Measurements from ENCODE around the gene SPTBN4. TPM values are rescaled to one million over a fixed set of nuclear protein-coding genes. Genes with fewer than 3 reads are reported as not detected.

SPTBN4 gene
- total and polyA plus RNA-seq, 8 donors: 1.4 to 18.1 (median 2.2) TPM; not detected in 1

DNA sequence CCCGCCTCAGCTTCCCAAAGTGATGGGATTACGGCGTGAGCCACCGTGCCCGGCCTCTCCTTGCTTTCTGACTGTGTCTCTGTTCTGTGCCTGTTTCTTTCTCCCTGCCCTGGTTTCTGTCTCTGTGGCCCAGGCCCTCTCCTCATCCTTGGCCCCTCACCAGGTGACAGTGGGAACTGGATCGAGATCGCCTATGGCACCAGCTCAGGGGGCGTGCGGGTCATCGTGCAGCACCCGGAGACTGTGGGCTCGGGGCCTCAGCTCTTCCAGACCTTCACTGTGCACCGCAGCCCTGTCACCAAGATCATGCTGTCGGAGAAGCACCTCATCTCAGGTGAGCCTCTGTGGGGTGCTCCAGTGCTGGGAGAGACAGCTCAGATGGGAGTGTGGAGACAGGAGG lies 119.8 kb downstream of the SPTBN4 start:
- DNase-seq: no peak
- no peak for TF ChIP-seq POLR2A (IDR thresholded peaks at IDR 0.05)
- TF ChIP-seq POLR2AphosphoS5 (IDR thresholded peaks at IDR 0.05): no peak
- no peak for TF ChIP-seq EP300 (IDR thresholded peaks at IDR 0.05)
- TF ChIP-seq, protein P1, sequence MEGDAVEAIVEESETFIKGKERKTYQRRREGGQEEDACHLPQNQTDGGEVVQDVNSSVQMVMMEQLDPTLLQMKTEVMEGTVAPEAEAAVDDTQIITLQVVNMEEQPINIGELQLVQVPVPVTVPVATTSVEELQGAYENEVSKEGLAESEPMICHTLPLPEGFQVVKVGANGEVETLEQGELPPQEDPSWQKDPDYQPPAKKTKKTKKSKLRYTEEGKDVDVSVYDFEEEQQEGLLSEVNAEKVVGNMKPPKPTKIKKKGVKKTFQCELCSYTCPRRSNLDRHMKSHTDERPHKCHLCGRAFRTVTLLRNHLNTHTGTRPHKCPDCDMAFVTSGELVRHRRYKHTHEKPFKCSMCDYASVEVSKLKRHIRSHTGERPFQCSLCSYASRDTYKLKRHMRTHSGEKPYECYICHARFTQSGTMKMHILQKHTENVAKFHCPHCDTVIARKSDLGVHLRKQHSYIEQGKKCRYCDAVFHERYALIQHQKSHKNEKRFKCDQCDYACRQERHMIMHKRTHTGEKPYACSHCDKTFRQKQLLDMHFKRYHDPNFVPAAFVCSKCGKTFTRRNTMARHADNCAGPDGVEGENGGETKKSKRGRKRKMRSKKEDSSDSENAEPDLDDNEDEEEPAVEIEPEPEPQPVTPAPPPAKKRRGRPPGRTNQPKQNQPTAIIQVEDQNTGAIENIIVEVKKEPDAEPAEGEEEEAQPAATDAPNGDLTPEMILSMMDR (IDR thresholded peaks at IDR 0.05): no peak
- Histone ChIP-seq H3K4me1 (no peaks in the 10 kb centered on the region), H3K4me3 (no peak overlapping the region), H3K36me3 (peaks cover 12 to 90% (median 83%) of the 10 kb centered on the region in 4 donors), H3K27me3 (no peaks in the 10 kb centered on the region), H3K9me3 (no peaks in the 10 kb centered on the region), H3K27ac (peak overlapping the region in 1 of 5 donors; percentile 26)
- 94 to 98% (median 97%) methylated on average over 14 of the region's 14 CpGs for WGBS, 5 donors
- intact Hi-C loops (cut with DNase I; ENCODE audit: low total_unique reads): no loop called here

DNA sequence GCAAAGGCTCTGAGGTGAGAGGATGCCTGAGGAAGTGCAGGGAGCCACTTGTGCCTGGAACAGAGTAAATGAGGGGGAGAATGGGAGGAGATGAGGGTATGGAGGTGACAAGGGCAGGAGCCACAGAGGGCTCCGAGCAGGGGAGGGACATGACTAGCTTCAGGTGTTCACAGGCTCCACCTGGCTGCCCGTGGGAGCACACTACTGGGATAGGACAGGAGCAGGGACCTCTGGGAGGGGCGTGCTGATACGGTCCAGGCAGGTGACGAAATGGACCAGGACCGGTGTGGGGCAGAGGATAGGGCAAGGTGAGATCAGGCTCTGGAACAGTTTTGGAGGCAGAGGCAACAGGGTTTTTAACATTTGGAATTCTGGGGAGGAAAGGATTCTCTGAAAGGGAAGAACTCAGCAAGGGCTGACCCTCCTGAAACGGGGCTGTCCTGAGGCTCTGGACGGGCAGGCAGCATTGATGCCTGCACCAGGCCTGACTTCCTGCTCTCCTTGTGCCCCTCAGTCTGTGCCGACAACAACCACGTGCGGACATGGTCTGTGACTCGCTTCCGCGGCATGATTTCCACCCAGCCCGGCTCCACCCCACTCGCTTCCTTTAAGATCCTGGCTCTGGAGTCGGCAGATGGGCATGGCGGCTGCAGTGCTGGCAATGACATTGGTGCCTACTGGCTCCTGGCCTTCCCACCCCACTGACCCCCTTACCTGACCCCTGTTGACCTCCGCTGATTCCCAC lies 121.5 kb downstream of the SPTBN4 start:
- TF ChIP-seq, protein P1 (IDR thresholded peaks at IDR 0.05): no peak
- TF ChIP-seq POLR2A (IDR thresholded peaks at IDR 0.05) (no peak), EP300 (IDR thresholded peaks at IDR 0.05) (no peak), POLR2AphosphoS5 (IDR thresholded peaks at IDR 0.05) (no peak)
- no peak for DNase-seq
- 86 to 91% (median 89%) methylated on average over 19 of the region's 19 CpGs for WGBS, 5 donors
- Histone ChIP-seq H3K27me3 (no peaks in the 10 kb centered on the region), H3K27ac (no peak overlapping the region), H3K4me1 (no peaks in the 10 kb centered on the region), H3K36me3 (peaks cover 7 to 73% (median 66%) of the 10 kb centered on the region in 4 donors), H3K9me3 (no peaks in the 10 kb centered on the region), H3K4me3 (no peak overlapping the region)
- intact Hi-C loops (cut with DNase I; ENCODE audit: low total_unique reads): no loop called here

DNA sequence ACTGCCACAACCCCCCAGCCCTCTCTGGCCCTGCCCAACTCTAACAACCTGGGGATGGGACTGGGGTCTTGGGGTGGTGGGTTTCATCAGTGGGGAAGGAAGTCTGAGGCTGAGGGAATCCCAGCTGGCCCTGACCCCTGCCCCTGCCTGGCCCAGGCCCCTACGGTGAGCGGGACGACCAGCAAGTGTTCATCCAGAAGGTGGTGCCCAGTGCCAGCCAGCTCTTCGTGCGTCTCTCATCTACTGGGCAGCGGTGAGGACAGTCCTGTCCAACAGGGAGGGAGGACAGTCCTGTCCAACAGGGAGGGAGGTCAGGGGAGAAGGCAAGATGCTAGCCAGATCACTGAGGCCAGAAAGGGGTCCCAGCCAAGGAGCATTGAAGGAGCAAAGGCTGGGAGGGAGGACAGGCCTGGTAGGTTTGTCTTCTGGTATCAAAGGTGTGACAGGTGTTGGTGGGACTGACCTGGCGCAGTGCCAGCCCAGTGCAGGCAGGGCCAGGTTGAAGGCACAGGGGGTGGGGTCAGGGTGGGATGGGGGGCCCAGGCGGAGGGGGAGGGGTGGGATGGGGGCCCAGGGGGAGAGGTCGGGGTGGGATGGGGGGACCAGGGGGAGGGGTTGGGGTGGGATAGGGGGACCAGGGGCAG lies 122.2 kb downstream of the SPTBN4 start:
- WGBS, 5 donors: 84 to 94% (median 89%) methylated on average over 8 to 9 of the region's 9 CpGs
- TF ChIP-seq POLR2A (IDR thresholded peaks at IDR 0.05) (no peak), POLR2AphosphoS5 (IDR thresholded peaks at IDR 0.05) (no peak), EP300 (IDR thresholded peaks at IDR 0.05) (no peak)
- TF ChIP-seq, protein P1 (IDR thresholded peaks at IDR 0.05): no peak
- intact Hi-C loops (cut with DNase I; ENCODE audit: low total_unique reads): no loop called here
- Histone ChIP-seq H3K4me1 (no peaks in the 10 kb centered on the region), H3K36me3 (peaks cover 5 to 66% (median 58%) of the 10 kb centered on the region in 4 donors), H3K9me3 (no peaks in the 10 kb centered on the region), H3K27me3 (no peaks in the 10 kb centered on the region), H3K4me3 (no peak overlapping the region), H3K27ac (no peak overlapping the region)
- DNase-seq: peak in 1 of 2 donors; percentile 29

DNA sequence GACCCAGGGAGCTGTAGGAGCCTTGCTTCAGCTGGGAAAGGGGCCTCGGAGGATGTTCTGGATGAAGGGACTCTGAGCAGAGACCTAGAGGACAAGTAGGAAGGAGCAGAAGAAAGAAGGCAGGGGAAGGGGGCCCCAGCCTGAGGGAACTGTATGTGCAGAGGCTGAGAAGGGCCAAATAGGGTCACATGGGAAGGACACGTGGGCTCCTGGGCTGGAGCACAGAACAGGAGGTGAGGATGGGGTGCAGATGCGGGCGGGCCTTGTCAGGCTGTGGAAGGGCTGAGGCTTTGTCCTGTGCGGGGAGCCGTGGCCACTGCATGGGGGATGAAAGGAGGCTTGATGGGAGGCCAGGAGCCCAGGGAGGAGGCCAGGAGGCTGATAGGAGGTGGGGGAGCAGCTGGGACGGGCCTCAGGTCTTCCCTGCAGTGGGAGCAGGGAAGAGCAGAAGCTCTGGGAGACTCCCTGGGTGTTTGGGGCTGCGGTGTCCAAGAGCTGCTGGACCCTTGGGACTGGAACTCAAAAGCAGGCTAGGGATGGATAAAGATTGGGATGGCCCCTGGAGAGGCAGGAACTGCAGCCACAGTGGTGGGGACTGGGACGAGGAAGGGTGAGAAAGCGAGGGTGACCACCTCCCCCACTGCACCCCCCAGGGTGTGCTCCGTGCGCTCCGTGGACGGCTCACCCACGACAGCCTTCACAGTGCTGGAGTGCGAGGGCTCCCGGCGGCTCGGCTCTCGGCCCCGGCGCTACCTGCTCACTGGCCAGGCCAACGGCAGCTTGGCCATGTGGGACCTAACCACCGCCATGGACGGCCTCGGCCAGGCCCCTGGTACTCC lies 123.0 kb downstream of the SPTBN4 start:
- 91 to 96% (median 93%) methylated on average over 13 to 26 of the region's 26 CpGs for WGBS, 5 donors
- TF ChIP-seq, protein P1 (IDR thresholded peaks at IDR 0.05): no peak
- TF ChIP-seq EP300 (IDR thresholded peaks at IDR 0.05) (no peak), POLR2AphosphoS5 (IDR thresholded peaks at IDR 0.05) (no peak), POLR2A (IDR thresholded peaks at IDR 0.05) (no peak)
- Histone ChIP-seq H3K27me3 (peaks cover 0 to 5% (median 0%) of the 10 kb centered on the region in 3 donors), H3K27ac (no peak overlapping the region), H3K36me3 (peaks cover 5 to 60% (median 51%) of the 10 kb centered on the region in 4 donors), H3K9me3 (no peaks in the 10 kb centered on the region), H3K4me3 (no peak overlapping the region), H3K4me1 (peaks cover 0 to 1% (median 0%) of the 10 kb centered on the region in 4 donors)
- intact Hi-C loops (cut with DNase I; ENCODE audit: low total_unique reads): loop anchor here (5.0 kb wide), 1 partner anchor 63 kb away; no protein-coding TSS in a partner anchor
- DNase-seq: no peak
